Stimulated activated memory B cell treated with anti-CD40 and anti-IgM and Interleukin-4, amounts not matched to agents 10 μg/mL and 1 μg/mL and 100 μg/mL, for 72 hours (primary cell): ENCODE data around the gene GPR157.
A peak's percentile ranks its signal among the peaks of the same experiment; 100 is the strongest.

Experiments
- ATAC-seq: fragments of 150-1000 bp; cut with Tn5 transposase; 2 replicates; pipeline ENCODE4 v1.10.0; 2021
- H3K27ac Mint-ChIP-seq: one replicate; pipeline ENCODE4 v1.8.0; 2022; ENCODE audit warnings: mild to moderate bottlenecking, mixed read lengths
- H3K27me3 Mint-ChIP-seq: one replicate; pipeline ENCODE4 v1.8.0; 2022; ENCODE audit warnings: mixed read lengths
- H3K36me3 Mint-ChIP-seq: one replicate; pipeline ENCODE4 v1.8.0; 2022; ENCODE audit warnings: mixed read lengths
- H3K4me1 Mint-ChIP-seq: one replicate; pipeline ENCODE4 v1.8.0; 2022; ENCODE audit warnings: mixed read lengths
- H3K4me3 Mint-ChIP-seq: one replicate; pipeline ENCODE4 v1.8.0; 2022; ENCODE audit warnings: mild to moderate bottlenecking, moderate library complexity, mixed read lengths
- H3K9me3 Mint-ChIP-seq: one replicate; pipeline ENCODE4 v1.8.0; 2022; ENCODE audit warnings: mixed read lengths

Gene GPR157

GRCh38 chr1:9115351-9116205 is 13.3 kb downstream of the GPR157 start:
- H3K27me3 Mint-ChIP-seq = no peaks in the 10 kb centered on the region
- ATAC-seq = no peak
- peaks cover 50% of the 10 kb centered on the region for H3K36me3 Mint-ChIP-seq
- H3K9me3 Mint-ChIP-seq = no peaks in the 10 kb centered on the region
- H3K4me1 Mint-ChIP-seq = peaks cover 70% of the 10 kb centered on the region
- no peak overlapping the region for H3K4me3 Mint-ChIP-seq
- no peak overlapping the region for H3K27ac Mint-ChIP-seq

DNA sequence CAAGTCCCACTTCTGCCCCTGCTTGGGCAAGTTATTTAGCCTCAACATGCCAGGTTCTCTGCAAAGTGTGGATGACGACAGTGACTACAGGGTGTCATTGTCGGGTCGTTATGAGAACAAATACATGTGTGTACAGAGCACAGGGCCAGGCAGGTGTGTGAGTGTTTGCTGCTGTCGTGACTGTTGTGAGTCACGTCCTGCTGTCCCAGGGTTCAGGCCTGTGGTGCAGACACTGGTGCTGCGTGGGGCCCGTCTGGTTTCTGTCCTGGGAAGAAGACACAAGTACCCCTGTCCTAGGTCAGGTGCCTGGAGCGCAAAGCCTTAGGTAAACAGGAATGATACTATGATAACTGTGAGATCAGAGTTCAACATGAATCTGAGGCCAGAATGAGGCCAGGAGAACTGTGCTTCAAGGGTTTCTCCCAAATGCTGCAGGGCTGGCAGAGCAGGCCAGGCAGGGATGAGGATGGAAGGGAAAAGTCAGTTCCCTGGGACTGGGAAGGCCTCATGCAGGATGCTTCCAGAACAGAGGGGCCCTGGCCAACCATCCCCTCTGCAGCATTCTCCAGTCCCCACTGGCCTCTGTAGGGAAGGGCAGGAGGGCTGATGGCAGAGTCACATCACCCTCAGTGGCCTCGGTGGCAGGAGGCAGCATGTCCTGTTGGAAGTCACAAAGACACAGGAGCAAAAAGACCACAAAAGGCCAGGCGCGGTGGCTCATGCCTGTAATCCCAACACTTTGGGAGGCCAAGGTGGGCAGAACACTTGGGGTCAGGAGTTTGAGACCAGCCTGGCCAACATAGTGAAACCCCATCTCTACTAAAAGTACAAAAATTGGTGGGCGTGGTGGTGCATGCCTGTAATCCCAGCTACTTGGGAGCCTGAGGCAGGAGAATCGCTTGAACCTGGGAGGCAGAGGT is 15.7 kb downstream of the GPR157 start:
- Mint-ChIP-seq H3K36me3 (peaks cover 57% of the 10 kb centered on the region), H3K4me3 (no peak overlapping the region), H3K9me3 (no peaks in the 10 kb centered on the region), H3K27me3 (no peaks in the 10 kb centered on the region), H3K27ac (peak overlapping the region; percentile 91), H3K4me1 (peaks cover 54% of the 10 kb centered on the region)
- ATAC-seq = peak; percentile 44

DNA sequence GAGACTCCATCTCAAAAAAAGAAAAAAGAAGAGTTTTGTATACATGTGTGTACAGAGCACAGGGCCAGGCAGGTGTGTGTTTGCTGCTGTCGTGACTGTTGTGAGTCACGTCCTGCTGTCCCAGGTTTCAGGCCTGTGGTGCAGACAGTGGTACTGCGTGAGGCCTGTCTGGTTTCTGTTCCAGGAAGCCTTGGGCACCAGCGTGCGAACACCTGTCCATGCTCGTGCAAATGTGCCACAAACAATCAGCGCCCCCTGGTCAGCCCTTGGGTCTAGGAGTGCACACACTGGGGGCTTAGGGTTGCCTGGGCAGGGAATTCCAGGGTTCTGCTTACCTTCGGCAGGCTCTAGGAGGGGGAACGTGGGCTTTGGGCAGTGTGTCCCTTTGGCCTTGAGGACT is 16.9 kb downstream of the GPR157 start:
- Mint-ChIP-seq H3K9me3 (no peaks in the 10 kb centered on the region), H3K27me3 (no peaks in the 10 kb centered on the region), H3K4me3 (no peak overlapping the region), H3K4me1 (peaks cover 48% of the 10 kb centered on the region), H3K36me3 (peaks cover 59% of the 10 kb centered on the region), H3K27ac (peak overlapping the region; percentile 91)
- peak; percentile 79 for ATAC-seq

- H3K27me3 Mint-ChIP-seq = no peaks in the 10 kb centered on the region
- no peak for ATAC-seq
- H3K9me3 Mint-ChIP-seq = no peaks in the 10 kb centered on the region
- peaks cover 48% of the 10 kb centered on the region for H3K4me1 Mint-ChIP-seq
- H3K27ac Mint-ChIP-seq = peak overlapping the region; percentile 91
- H3K36me3 Mint-ChIP-seq = peaks cover 65% of the 10 kb centered on the region
- no peak overlapping the region for H3K4me3 Mint-ChIP-seq
Observed at GRCh38 chr1:9111357-9111691, 17.6 kb downstream of the GPR157 start.

GRCh38 chr1:9110669-9111356 is 18.1 kb downstream of the GPR157 start:
- no peaks in the 10 kb centered on the region for H3K9me3 Mint-ChIP-seq
- peak overlapping the region; percentile 91 for H3K27ac Mint-ChIP-seq
- peaks cover 70% of the 10 kb centered on the region for H3K36me3 Mint-ChIP-seq
- peaks cover 48% of the 10 kb centered on the region for H3K4me1 Mint-ChIP-seq
- no peaks in the 10 kb centered on the region for H3K27me3 Mint-ChIP-seq
- peak; percentile 78 for ATAC-seq
- H3K4me3 Mint-ChIP-seq = no peak overlapping the region

GRCh38 chr1:9108056-9108665 is 20.7 kb downstream of the GPR157 start:
- H3K27ac Mint-ChIP-seq = no peak overlapping the region
- no peak for ATAC-seq
- no peak overlapping the region for H3K4me3 Mint-ChIP-seq
- H3K36me3 Mint-ChIP-seq = peaks cover 83% of the 10 kb centered on the region
- H3K9me3 Mint-ChIP-seq = no peaks in the 10 kb centered on the region
- no peaks in the 10 kb centered on the region for H3K27me3 Mint-ChIP-seq
- H3K4me1 Mint-ChIP-seq = peaks cover 28% of the 10 kb centered on the region

GRCh38 chr1:9107136-9107535 is 21.8 kb downstream of the GPR157 start:
- H3K27ac Mint-ChIP-seq = no peak overlapping the region
- H3K4me1 Mint-ChIP-seq = peaks cover 18% of the 10 kb centered on the region
- no peak for ATAC-seq
- H3K9me3 Mint-ChIP-seq = no peaks in the 10 kb centered on the region
- no peak overlapping the region for H3K4me3 Mint-ChIP-seq
- peaks cover 83% of the 10 kb centered on the region for H3K36me3 Mint-ChIP-seq
- H3K27me3 Mint-ChIP-seq = no peaks in the 10 kb centered on the region

DNA sequence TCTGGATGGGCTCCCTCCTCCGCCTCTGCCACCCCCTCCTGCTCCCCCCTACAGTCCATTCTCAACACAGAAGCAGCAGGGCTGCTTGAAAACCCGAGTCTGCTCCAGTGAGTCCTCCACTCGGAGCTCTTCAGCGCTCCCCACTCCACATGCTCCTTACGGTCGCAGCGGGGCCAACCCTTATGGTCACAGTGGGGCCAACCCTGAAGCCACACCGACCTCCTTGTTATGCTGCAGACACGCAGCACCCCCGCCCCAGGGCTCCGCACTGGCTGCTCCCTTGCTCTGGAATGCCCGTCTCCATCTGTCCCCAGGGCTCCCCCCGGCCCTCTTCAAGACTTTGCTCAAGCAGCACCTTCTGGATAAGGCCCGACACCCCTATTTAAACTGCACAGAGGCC is 22.6 kb downstream of the GPR157 start:
- no peak overlapping the region for H3K4me3 Mint-ChIP-seq

GRCh38 chr1:9105336-9105867 is 23.5 kb downstream of the GPR157 start:
- no peak for ATAC-seq
- Mint-ChIP-seq H3K36me3 (peaks cover 65% of the 10 kb centered on the region), H3K27ac (no peak overlapping the region), H3K4me1 (peaks cover under 1% of the 10 kb centered on the region), H3K4me3 (no peak overlapping the region), H3K27me3 (no peaks in the 10 kb centered on the region), H3K9me3 (no peaks in the 10 kb centered on the region)

More for the DNA sequence above, 22.6 kb downstream of the GPR157 start:
- Mint-ChIP-seq H3K27me3 (no peaks in the 10 kb centered on the region), H3K27ac (no peak overlapping the region), H3K9me3 (no peaks in the 10 kb centered on the region), H3K36me3 (peaks cover 74% of the 10 kb centered on the region), H3K4me1 (peaks cover 10% of the 10 kb centered on the region)
- no peak for ATAC-seq

DNA sequence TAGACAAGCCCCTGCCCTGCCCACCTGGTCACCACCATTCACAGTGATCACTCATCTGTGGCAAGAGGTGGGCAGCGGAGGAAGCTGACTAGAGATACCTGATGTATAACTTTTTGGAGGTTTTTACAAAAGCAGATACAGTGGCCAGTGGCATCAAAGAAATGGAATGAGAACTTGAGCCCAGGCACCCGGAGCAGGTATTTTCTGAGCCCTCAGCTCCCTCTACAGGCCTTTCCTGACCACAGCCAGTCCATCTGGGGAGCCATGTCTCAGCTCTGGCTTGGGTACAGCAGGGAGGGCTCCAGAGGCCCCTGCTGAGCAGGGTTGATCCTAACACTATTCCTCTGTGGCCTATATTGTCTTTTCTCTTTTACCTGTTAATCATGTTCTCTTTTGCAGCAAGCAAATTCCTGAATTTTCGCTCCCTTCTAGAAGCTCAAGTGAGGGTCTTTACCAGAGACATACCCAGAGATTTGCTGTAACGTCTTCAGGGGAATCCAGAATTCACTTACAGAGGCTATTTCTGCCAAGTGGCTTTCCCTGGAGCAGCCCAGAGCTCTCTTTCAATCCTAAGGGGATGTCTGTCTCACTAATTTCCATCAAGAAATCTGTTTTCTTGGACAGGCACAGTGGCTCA is 27.3 kb downstream of the GPR157 start:
- ATAC-seq = peak; percentile 58
- no peaks in the 10 kb centered on the region for H3K27me3 Mint-ChIP-seq
- no peaks in the 10 kb centered on the region for H3K4me1 Mint-ChIP-seq
- H3K27ac Mint-ChIP-seq = no peak overlapping the region
- H3K4me3 Mint-ChIP-seq = no peak overlapping the region
- peaks cover 41% of the 10 kb centered on the region for H3K36me3 Mint-ChIP-seq
- H3K9me3 Mint-ChIP-seq = no peaks in the 10 kb centered on the region

DNA sequence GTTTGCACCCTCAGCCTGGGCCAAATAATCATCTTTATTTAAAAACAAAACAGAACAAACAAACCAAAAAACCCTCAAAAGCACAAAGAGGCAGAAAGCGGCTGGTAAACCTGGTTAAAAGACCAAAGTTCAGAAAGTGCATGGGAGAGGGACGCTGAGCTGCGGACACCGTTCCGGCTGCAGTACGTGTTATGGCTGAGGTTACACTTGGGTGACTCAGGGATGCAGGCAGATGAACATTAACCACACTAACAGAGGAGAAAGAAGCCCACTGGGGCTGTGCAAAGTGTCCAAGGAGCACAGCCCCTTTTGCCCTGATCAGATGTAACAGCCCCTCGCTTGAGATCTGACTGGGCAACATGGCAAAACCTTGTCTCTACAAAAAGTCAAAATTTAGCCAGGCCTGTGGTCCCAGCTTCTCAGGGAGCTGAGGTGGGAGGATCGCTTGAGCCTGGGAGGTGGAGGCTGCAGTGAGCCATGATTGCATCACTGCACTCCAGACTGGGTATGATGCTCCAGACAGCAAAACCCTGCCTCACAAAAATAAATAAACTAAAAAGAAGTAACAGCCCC is 28.3 kb downstream of the GPR157 start:
- H3K27ac Mint-ChIP-seq = no peak overlapping the region
- no peaks in the 10 kb centered on the region for H3K27me3 Mint-ChIP-seq
- no peaks in the 10 kb centered on the region for H3K4me1 Mint-ChIP-seq
- peaks cover 31% of the 10 kb centered on the region for H3K36me3 Mint-ChIP-seq
- ATAC-seq = no peak
- H3K4me3 Mint-ChIP-seq = no peak overlapping the region
- no peaks in the 10 kb centered on the region for H3K9me3 Mint-ChIP-seq

DNA sequence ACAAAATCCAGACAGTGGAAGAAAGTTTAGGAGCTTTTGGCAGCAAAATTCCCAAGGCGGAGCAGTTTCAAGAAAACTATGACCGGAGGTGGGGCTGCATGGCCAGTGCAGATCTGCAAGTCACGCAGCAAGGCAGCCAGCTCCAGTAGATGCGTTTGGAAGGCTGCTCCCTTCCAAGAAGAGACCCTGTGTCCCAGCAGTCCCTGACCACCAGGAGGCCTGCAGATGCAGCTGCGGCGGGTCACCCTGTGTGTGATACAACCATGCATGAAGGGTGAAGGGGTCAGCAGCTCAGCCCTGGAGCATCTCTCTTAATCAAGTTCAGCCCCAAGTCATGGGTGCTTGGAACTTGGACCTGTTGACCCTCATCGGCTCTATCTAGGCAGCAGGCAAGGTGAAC is 29.3 kb downstream of the GPR157 start:
- Mint-ChIP-seq H3K4me3 (no peak overlapping the region), H3K27me3 (peaks cover 6% of the 10 kb centered on the region), H3K27ac (no peak overlapping the region), H3K4me1 (no peaks in the 10 kb centered on the region), H3K9me3 (no peaks in the 10 kb centered on the region), H3K36me3 (peaks cover 22% of the 10 kb centered on the region)
- no peak for ATAC-seq

- no peak overlapping the region for H3K4me3 Mint-ChIP-seq
- peaks cover 8% of the 10 kb centered on the region for H3K27me3 Mint-ChIP-seq
- H3K27ac Mint-ChIP-seq = no peak overlapping the region
- ATAC-seq = peak; percentile 24
- no peaks in the 10 kb centered on the region for H3K4me1 Mint-ChIP-seq
- peaks cover 8% of the 10 kb centered on the region for H3K36me3 Mint-ChIP-seq
- no peaks in the 10 kb centered on the region for H3K9me3 Mint-ChIP-seq
Observed at GRCh38 chr1:9097947-9098705, 30.8 kb downstream of the GPR157 start.
